Ramos (cell line): Measurements from ENCODE around the gene PARP15.
"Not testable (repeated sequence)": the region's sequence is repeated elsewhere in the genome, so short reads cannot be mapped to it uniquely, and the experiment has no call there.

ENCODE experiments used
- in situ Hi-C: fragments of 300-500 bp; cut with MboI; formaldehyde crosslinking; loops from one replicate; pipeline ENCODE4 v1.14.3; 2022; ENCODE audit warnings: low sequenced_read_pairs; ENCODE audit not compliant: unreplicated experiment

The PARP15 gene

GRCh38 chr3:122609798-122610559 is 32.5 kb downstream of the PARP15 start:
- in situ Hi-C loops, result no loop called here

DNA sequence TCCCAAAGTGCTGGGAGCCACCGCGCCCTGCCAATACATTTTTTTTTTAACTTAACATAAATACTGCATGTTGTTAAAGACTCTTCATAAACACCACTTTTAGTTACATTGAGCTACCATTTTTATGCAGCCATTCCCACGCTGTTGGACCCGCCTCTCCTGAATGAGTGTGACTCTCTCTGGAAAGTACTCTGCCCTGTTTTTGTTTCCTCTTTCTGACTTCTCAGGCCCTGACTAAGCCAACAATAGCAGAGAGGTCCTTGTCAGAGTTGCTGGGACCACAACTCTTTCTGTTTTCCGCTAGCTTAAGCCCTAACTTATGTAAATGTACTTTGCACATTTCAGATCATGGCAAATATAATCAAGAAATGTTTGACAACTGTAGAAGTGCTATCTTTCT is 35.2 kb downstream of the PARP15 start:
- in situ Hi-C loops, result no loop called here

DNA sequence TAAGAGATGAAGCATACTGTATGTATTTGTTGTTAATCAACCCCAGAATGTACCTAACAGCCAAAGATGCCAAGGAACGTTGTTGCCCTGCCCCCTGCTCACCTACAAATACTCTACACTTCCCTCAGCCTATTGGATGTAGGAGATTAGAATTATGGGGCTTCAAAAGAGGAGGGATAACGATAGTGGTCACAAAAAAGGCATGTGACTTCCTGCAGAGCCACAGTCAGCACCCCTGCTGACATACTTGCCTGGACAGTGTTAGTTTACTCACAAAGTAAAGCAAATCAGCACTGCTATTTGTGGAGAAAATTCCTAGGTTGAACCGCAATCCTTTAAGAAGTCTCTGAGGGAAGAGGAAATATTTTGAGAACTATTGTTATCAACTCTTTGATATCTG is 37.9 kb downstream of the PARP15 start:
- in situ Hi-C loops, result no loop called here

DNA sequence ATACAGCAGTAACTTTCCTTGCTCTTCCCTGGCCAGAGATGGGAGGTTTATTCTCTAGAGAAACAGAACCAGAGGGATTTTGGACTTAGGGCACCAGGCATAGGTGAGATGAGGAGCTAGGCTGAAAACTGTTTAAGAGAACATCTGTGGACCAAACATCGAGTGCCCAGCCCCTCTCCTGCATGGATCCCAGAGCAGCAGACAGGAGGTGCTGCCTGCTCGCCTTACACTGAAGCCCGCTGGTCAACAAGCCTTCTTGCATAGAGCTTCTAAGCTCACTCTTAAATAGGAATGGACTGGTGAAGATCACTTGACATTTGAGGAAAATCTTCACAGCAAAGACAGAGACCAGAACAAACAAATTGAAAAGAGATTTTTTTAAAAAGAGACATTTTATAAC is 41.2 kb downstream of the PARP15 start:
- in situ Hi-C loops, result no loop called here

- in situ Hi-C loops, result no loop called here
These were observed 41.6 kb downstream of the PARP15 start for GRCh38 chr3:122619040-122619439.

DNA sequence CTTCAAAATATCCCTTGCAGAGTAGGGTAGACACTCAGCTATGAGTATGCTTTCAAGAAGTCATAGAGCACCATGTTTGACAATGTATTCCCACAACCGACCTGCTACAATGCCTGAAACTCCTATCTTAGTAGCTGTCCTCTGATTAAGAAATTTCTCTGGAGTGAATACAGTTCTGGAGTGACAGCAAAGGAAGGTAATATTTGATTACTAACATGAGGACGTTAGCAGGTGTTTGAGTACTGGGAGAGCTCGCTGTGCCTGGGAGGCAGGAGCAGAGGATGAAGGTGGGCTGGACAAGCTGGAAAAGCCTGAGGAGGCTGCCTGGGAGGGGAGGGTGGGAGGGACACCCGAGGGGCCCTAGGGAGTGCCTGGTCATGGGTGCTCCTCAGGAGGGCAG is 42.9 kb downstream of the PARP15 start:
- in situ Hi-C loops, result no loop called here

DNA sequence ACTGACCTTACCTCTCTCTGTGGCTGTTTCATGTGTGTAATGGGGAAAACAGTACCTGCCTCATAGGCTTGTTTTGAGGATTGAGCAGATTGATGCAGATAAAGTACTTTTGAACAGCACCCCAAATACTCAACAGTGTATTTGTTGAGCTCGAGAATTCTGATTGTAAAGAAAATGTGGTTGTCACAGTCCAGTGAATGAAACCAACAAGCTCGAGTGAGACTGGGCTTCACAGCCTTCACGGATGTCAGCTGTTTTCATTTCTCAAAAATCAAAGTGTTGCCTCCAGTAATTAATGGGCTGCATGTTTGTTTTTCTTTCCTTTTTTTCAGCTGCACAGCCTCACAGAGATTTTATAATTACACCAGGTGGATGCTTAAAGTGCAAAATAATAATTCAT is 43.7 kb downstream of the PARP15 start:
- in situ Hi-C loops, result no loop called here

DNA sequence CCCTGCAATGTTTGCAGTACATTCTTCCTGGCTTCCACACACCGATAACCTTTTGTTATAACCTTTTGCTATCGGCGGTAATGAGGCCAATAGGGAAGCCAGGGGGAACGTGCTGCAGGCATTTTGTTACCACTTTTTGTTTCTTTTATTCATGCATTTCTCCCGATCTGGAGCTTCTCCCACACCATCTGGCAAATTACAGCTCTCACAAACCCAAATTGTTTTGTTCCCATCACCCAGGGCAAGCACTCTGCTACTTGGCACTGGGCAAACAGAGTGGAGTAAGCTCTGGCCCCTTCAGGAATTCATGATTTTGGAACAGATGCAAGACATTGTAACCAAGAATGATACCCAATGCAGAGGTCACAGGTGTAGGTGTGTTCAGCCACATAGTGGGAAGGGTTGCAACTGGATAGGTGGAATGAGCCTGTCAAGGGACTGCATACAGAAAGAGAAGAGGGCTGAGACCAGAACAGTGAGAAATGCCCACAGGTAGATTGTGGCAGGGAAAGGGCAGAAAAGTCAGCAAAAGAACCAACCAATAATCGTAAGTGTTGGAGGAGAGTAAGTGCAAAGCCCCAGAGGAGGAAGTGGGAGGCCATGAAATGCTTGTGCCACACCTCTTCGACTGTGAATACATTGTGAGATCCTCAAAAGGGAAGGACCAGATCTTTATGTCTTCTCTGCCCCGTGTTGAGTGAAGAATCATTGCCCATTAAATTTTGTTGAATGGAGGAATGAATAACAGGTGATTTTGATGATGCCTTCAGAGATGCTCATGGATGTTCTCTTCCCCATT is 45.8 kb downstream of the PARP15 start:
- in situ Hi-C loops, result no loop called here

DNA sequence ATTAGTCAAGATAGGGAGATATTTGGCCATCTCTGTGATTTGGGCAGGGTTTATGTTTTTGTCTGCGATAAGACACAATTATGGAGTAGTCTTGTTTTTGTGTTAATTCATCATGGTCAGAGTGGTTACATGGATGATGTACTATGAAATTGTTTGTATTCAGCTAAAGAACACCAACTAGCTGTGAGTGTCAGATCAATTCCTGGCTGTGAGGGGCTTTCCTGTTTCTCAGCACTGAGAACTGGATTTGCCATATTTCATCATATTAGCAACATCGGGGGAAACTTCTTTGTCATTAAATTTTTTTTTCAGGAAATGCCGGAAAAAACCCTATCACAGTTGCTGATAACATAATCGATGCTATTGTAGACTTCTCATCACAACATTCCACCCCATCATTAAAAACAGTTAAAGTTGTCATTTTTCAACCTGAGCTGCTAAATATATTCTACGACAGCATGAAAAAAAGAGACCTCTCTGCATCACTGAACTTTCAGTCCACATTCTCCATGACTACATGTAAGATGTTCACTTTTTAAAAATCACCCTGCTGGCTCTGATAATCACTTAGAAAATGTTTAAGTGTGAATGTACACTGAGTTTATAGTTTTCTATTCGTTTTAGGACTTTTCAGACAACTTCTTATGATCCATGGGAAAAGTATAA is 49.2 kb downstream of the PARP15 start:
- in situ Hi-C loops, result no loop called here

GRCh38 chr3:122627301-122627700 is 49.9 kb downstream of the PARP15 start:
- in situ Hi-C loops, result no loop called here

DNA sequence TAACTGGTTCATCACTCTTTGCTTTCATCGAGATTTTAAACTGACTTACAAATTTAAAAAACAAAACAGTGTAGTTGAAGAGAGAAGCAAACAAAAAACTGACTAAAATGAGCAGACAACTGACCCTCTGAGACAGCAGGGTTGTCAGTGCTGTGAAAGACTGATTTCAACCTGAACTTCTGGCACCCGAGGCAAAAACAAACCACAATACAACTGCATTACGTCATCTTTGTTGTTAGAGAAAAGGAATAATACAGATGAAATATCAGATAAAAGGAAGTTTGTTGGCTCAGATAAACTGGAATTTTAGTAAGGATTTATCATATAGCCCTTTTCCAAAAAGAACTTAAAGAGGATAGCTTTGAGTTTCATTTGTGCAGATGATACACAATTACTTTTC is 51.1 kb downstream of the PARP15 start:
- in situ Hi-C loops, result no loop called here

GRCh38 chr3:122629763-122630162 is 52.3 kb downstream of the PARP15 start:
- in situ Hi-C loops, result no loop called here

- in situ Hi-C loops, result no loop called here
These were observed 58.3 kb downstream of the PARP15 start for GRCh38 chr3:122635789-122636188.

- in situ Hi-C loops, result no loop called here
These were observed 59.2 kb downstream of the PARP15 start for GRCh38 chr3:122636697-122637096.

DNA sequence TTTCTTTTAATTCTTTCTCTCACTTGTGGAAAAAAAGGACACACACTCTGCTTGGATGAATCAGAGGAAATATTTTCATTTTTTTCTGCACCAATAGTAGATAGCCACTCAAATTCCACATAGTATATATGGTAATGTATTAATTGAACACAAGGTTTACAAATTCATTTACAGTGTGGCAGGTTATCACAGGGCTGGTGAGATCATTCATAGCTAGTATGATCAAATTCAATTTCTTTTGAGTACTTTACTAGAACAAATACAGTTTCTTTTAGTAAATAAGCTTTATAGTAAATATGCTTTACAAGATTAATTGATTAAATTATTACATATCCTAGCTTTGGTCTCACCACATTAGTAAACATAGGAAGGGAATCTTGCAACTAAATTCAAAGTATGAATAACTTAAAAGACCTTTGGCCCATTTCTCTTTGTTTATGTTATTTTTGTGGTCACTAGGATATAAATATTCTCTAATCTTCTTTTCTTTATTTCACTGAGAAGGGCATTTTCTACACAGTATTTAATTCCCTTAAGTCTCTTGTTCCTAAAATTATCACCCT is 63.1 kb downstream of the PARP15 start:
- in situ Hi-C loops, result no loop called here

DNA sequence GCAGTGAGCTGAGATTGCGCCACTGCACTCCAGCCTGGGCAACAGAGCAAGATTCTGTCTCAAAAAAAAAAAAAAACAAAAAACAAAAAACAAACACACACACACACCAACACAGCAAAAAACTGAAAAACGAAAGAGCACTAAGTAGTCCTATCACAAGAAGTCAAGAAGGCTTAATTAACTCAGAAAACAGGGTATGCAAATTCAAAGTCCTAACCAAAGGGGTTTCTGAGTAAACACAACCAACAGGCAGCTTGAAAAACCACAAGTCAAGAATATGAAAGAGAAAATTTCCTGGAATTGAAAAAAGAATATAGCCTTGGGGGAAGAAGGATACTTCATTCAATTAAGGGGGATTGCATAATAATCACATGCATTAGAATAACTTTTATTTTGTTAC is 65.5 kb downstream of the PARP15 start:
- in situ Hi-C loops, result no loop called here

DNA sequence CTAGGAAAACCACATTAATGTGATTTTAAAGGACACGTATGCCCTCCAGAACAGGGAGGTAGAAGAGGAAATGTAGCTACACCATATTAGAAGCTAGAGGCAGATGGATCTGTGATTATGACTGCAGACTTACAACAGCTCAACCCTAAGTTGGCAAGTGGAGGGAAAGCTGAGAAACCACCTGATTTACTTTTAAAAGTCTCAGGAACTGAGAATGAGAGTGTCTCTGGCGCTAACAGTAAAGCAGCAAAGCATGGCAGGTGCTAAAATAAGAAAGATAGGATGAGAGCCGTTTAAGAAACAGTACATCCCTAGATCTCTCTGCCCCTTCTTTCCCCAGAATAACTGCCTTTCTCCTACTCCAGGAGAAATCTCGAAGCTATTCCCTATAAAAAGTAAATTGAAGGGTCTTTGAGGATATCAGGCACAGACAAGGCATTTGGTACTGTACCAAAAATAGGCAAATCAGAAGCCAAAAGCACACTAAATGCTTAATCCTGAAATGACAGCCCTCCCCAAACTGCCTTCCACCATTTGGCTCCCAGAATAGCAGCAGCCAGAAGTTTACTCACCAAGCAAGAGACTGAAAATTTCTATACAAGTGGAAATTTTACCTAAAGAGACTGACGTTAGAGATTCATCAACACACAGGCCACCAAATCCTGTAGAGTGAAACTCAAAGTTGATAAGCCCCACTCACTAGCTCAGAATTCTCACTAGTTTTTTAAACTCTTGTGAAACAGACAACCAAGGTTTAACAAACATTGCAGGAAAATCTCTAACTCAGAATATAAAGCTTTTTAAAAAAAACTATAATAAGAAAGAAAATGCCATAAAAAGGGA is 68.9 kb downstream of the PARP15 start:
- in situ Hi-C loops, result no loop called here

- in situ Hi-C loops, result not testable (repeated sequence)
These were observed 73.9 kb downstream of the PARP15 start for GRCh38 chr3:122651233-122651907.

DNA sequence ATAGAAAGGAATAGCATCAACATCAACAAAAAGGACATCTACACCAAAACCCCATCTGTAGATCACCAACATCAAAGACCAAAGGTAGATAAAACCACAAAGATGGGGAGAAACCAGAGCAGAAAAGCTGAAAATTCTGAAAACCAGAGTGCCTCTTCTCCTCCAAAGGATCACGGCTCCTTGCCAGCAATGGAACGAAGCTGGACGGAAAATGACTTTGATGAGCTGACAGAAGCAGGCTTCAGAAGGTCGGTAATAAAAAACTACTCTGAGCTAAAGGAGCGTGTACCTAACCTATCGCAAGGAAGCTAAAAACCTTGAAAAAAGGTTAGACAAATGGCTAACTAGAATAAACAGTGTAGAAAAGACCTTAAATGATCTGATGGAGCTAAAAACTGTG is 74.5 kb downstream of the PARP15 start:
- in situ Hi-C loops, result not testable (repeated sequence)
